ENCODE measurements around the gene COL20A1.

DNA sequence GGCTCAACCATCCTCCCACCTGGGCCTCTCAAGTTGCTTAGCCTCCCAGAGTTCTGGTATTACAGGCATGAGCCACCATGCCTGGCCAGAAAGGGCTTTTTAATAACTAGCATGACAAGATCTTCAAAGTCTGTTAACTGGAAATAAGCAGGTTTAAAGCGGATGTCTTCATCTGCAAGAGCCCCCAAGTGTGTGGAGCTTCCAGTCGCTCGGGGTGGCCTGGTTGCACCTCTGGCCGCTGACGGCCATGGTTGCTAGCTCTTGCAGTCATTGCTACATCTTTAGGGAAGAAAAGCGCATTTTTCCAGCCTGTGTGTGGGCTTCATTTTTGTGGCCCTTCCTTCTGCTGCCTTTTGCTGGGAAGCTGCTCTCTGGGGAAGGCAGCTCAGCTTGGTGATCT is 12.6 kb upstream of the COL20A1 start:
- TF ChIP-seq HNRNPK (IDR thresholded peaks at IDR 0.05; ENCODE audit: low read depth, low read length, poor library complexity, severe bottlenecking) (no peak), RAD51 (IDR thresholded peaks at IDR 0.05; ENCODE audit: borderline replicate concordance) (no peak), ZNF235 (CRISPR knock-in tag; IDR thresholded peaks at IDR 0.05; ENCODE audit: borderline replicate concordance) (no peak), NFIC (IDR thresholded peaks at IDR 0.05; ENCODE audit: low read length) (no peak), PLSCR1 (CRISPR knock-in tag; IDR thresholded peaks at IDR 0.05; ENCODE audit: borderline replicate concordance) (no peak), NBN (conservative IDR thresholded peaks at IDR 0.05) (no peak), NONO (IDR thresholded peaks at IDR 0.05) (no peak), NONO (CRISPR knock-in tag; conservative IDR thresholded peaks at IDR 0.05) (no peak), PITX1 (CRISPR knock-in tag; IDR thresholded peaks at IDR 0.05) (no peak), HMGXB4 (CRISPR knock-in tag; IDR thresholded peaks at IDR 0.05; ENCODE audit: borderline replicate concordance in 1 of 2, low read depth in 1 of 2) (no peak), CTCF (CRISPR knock-in tag; IDR thresholded peaks at IDR 0.05) (no peak), REST (IDR thresholded peaks at IDR 0.05; ENCODE audit: borderline replicate concordance in 1 of 2, low read depth in 1 of 2, low read length in 2 of 2) (no peak), ESRRA (CRISPR knock-in tag; IDR thresholded peaks at IDR 0.05; ENCODE audit: low read depth) (no peak)
- TF ChIP-seq, protein P1, sequence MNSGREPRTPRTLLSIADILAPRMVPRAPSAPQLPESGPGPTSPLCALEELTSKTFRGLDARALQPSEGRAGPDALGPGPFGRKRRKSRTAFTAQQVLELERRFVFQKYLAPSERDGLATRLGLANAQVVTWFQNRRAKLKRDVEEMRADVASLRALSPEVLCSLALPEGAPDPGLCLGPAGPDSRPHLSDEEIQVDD (CRISPR knock-in tag; IDR thresholded peaks at IDR 0.05; ENCODE audit: borderline replicate concordance): no peak
- TF ChIP-seq, protein P2, sequence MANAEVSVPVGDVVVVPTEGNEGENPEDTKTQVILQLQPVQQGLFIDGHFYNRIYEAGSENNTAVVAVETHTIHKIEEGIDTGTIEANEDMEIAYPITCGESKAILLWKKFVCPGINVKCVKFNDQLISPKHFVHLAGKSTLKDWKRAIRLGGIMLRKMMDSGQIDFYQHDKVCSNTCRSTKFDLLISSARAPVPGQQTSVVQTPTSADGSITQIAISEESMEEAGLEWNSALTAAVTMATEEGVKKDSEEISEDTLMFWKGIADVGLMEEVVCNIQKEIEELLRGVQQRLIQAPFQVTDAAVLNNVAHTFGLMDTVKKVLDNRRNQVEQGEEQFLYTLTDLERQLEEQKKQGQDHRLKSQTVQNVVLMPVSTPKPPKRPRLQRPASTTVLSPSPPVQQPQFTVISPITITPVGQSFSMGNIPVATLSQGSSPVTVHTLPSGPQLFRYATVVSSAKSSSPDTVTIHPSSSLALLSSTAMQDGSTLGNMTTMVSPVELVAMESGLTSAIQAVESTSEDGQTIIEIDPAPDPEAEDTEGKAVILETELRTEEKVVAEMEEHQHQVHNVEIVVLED (CRISPR knock-in tag; IDR thresholded peaks at IDR 0.05; ENCODE audit: borderline replicate concordance): no peak
